HK-2 (cell line): ENCODE data around the gene PAQR3.

Source experiments
- DNase-seq: peaks from one replicate; pipeline ENCODE4 v3.0.0-alpha.2; 2018; ENCODE audit not compliant: unreplicated experiment

The PAQR3 gene

GRCh38 chr4:78862314-78862737 lies 76.9 kb downstream of the PAQR3 start:
- DNase-seq: no peak
